ENCODE results near the gene RCN2.

RCN2 gene

GRCh38 chr15:76974456-76975036 is 43.0 kb downstream of the RCN2 start:
- Mint-ChIP-seq H3K9me3 (peaks cover 6% of the 10 kb centered on the region), H3K27me3 (ENCODE audit: low read depth) (no peaks in the 10 kb centered on the region), H3K4me3 (no peak overlapping the region), H3K27ac (peak overlapping the region; percentile 26), H3K36me3 (ENCODE audit: low read depth) (no peaks in the 10 kb centered on the region), H3K4me1 (ENCODE audit: low read depth) (peaks cover 35% of the 10 kb centered on the region)

- Mint-ChIP-seq H3K27ac (peak overlapping the region; percentile 73), H3K27me3 (ENCODE audit: low read depth) (no peaks in the 10 kb centered on the region), H3K9me3 (peaks cover 11% of the 10 kb centered on the region), H3K36me3 (ENCODE audit: low read depth) (peaks cover 3% of the 10 kb centered on the region), H3K4me1 (ENCODE audit: low read depth) (peaks cover 35% of the 10 kb centered on the region), H3K4me3 (no peak overlapping the region)
These were observed 44.6 kb downstream of the RCN2 start for GRCh38 chr15:76976141-76976540.

GRCh38 chr15:76976572-76977270 is 45.2 kb downstream of the RCN2 start:
- Mint-ChIP-seq H3K27me3 (ENCODE audit: low read depth) (no peaks in the 10 kb centered on the region), H3K36me3 (ENCODE audit: low read depth) (peaks cover 3% of the 10 kb centered on the region), H3K27ac (peak overlapping the region; percentile 73), H3K9me3 (peaks cover 11% of the 10 kb centered on the region), H3K4me1 (ENCODE audit: low read depth) (peaks cover 35% of the 10 kb centered on the region), H3K4me3 (peak overlapping the region; percentile 8)

DNA sequence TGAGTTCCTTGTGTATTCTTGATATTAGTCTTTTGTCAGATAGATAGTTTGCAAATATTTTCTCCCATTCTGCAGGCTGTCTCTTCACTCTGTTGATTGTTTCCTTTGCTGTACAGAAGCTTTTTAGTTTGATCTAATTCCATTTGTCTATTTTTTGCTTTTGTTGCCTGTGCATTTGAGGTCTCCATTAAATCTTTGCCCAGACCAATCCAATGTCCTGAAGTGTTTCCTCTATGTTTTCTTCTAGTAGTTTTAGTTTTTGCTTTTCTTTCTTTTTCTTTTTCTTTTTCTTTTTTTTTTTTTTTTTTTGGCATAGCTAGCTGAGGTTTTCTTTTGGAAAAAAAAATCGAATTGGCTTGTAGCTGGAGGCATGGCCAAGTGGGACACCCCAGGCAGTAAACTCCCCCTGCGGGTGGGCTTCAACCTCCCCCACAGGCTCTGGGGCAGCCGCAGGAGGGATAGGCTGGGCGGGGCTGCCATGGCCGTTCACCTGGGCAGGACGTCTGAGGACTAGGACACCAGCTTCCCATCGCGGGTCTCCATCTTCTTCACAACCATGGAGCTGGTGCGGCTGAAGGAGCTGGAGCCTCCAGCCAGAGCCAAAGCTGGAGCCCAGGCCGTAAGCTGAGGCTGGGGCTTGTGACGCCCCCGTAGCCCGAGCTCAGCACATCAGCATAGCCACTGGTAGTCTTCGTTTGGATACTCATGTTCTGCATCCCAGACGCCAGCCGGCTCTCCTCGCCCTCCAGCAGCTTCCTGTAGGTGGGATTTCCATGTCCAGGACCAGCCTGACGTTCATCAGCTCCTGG is 47.2 kb downstream of the RCN2 start:
- H3K36me3 Mint-ChIP-seq (ENCODE audit: low read depth): peaks cover 3% of the 10 kb centered on the region
- peaks cover 47% of the 10 kb centered on the region for H3K4me1 Mint-ChIP-seq (ENCODE audit: low read depth)
- no peaks in the 10 kb centered on the region for H3K27me3 Mint-ChIP-seq (ENCODE audit: low read depth)
- H3K9me3 Mint-ChIP-seq: peaks cover 11% of the 10 kb centered on the region
- no peak overlapping the region for H3K27ac Mint-ChIP-seq
- H3K4me3 Mint-ChIP-seq: no peak overlapping the region

- Mint-ChIP-seq H3K9me3 (peaks cover 11% of the 10 kb centered on the region), H3K27me3 (ENCODE audit: low read depth) (no peaks in the 10 kb centered on the region), H3K4me1 (ENCODE audit: low read depth) (peaks cover 48% of the 10 kb centered on the region)
These were observed 47.9 kb downstream of the RCN2 start for GRCh38 chr15:76979331-76979925.

GRCh38 chr15:76979996-76980520 is 48.5 kb downstream of the RCN2 start:
- no peak overlapping the region for H3K27ac Mint-ChIP-seq
- H3K9me3 Mint-ChIP-seq: peaks cover 11% of the 10 kb centered on the region
- no peaks in the 10 kb centered on the region for H3K27me3 Mint-ChIP-seq (ENCODE audit: low read depth)
- H3K36me3 Mint-ChIP-seq (ENCODE audit: low read depth): peaks cover 3% of the 10 kb centered on the region
- peaks cover 44% of the 10 kb centered on the region for H3K4me1 Mint-ChIP-seq (ENCODE audit: low read depth)
- no peak overlapping the region for H3K4me3 Mint-ChIP-seq

More at GRCh38 chr15:76979331-76979925, 47.9 kb downstream of the RCN2 start:
- peaks cover 3% of the 10 kb centered on the region for H3K36me3 Mint-ChIP-seq (ENCODE audit: low read depth)
- H3K4me3 Mint-ChIP-seq: no peak overlapping the region
- no peak overlapping the region for H3K27ac Mint-ChIP-seq

DNA sequence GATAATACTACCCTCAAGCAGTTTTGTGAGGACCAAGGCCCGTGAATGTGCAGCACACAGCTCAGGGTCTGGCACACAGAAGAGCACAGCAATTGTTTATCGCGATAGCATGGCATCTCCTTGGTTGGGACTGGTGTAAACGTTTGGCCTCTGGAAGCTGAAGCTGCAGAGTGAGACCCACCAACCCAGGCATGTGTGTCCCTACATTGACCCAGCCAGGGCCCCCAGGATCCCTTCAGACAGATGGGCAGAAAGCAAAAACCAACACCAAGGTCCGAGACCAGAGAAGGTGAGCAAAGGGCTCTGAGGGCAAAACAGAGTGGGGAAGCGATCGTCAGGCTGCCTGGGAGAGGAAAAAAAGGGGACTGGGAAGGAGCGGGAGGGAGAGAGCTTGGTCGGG is 50.8 kb downstream of the RCN2 start:
- no peaks in the 10 kb centered on the region for H3K27me3 Mint-ChIP-seq (ENCODE audit: low read depth)
- no peak overlapping the region for H3K4me3 Mint-ChIP-seq
- H3K27ac Mint-ChIP-seq: no peak overlapping the region
- peaks cover 11% of the 10 kb centered on the region for H3K9me3 Mint-ChIP-seq
- peaks cover 39% of the 10 kb centered on the region for H3K4me1 Mint-ChIP-seq (ENCODE audit: low read depth)
- peaks cover 3% of the 10 kb centered on the region for H3K36me3 Mint-ChIP-seq (ENCODE audit: low read depth)

- Mint-ChIP-seq H3K4me1 (ENCODE audit: low read depth) (peaks cover 40% of the 10 kb centered on the region), H3K27ac (no peak overlapping the region), H3K9me3 (peaks cover 11% of the 10 kb centered on the region), H3K36me3 (ENCODE audit: low read depth) (peaks cover 3% of the 10 kb centered on the region), H3K27me3 (ENCODE audit: low read depth) (no peaks in the 10 kb centered on the region), H3K4me3 (no peak overlapping the region)
These were observed 51.2 kb downstream of the RCN2 start for GRCh38 chr15:76982756-76983155.

GRCh38 chr15:76983590-76984375 is 52.2 kb downstream of the RCN2 start:
- peaks cover 5% of the 10 kb centered on the region for H3K9me3 Mint-ChIP-seq
- H3K36me3 Mint-ChIP-seq (ENCODE audit: low read depth): peaks cover 3% of the 10 kb centered on the region
- peaks cover 43% of the 10 kb centered on the region for H3K4me1 Mint-ChIP-seq (ENCODE audit: low read depth)
- H3K4me3 Mint-ChIP-seq: no peak overlapping the region
- H3K27ac Mint-ChIP-seq: no peak overlapping the region
- H3K27me3 Mint-ChIP-seq (ENCODE audit: low read depth): no peaks in the 10 kb centered on the region

DNA sequence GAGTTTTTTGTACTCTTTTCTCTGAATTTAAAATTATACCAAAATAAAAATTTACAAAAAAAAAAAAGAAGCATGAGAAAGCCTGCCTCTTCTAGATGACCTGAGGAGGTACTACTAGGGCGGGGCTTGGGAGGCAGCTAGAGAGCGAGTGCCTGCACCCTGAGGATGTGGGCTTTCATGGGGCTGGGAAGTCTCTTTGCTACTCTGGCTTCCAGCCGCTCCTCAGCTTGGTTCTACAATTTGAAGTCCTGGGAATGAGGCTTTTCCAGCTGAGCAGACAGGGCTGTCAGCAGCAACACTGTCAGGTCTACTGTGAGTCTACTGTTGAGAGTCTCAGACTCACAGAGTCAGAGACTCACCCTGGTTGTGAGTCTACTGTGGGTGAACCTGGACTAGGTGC is 55.2 kb downstream of the RCN2 start:
- peaks cover 66% of the 10 kb centered on the region for H3K4me1 Mint-ChIP-seq (ENCODE audit: low read depth)
- no peaks in the 10 kb centered on the region for H3K36me3 Mint-ChIP-seq (ENCODE audit: low read depth)
- no peaks in the 10 kb centered on the region for H3K27me3 Mint-ChIP-seq (ENCODE audit: low read depth)
- no peak overlapping the region for H3K4me3 Mint-ChIP-seq
- H3K9me3 Mint-ChIP-seq: no peaks in the 10 kb centered on the region
- peak overlapping the region; percentile 100 for H3K27ac Mint-ChIP-seq

DNA sequence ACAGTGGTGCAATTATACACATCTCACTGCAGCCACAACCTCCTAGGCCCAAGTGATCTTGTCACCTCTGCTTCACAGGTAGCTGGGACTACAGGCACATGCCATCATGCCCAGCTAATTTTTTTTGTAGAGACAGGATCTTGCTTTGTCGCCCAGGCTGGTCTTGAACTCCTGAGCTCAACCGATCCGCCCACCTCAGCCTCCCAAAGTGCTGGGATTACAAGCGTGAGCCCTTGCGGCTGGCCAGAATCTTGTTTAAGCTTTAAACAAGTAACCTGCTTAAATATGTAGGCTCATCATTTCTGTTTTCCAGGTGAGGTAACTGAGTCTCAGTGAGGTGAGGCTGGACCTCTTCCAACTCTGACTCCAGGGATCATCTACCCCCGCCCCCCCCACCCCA is 55.7 kb downstream of the RCN2 start:
- H3K4me3 Mint-ChIP-seq: no peak overlapping the region
- peak overlapping the region; percentile 100 for H3K27ac Mint-ChIP-seq
- H3K36me3 Mint-ChIP-seq (ENCODE audit: low read depth): no peaks in the 10 kb centered on the region
- no peaks in the 10 kb centered on the region for H3K27me3 Mint-ChIP-seq (ENCODE audit: low read depth)
- H3K9me3 Mint-ChIP-seq: no peaks in the 10 kb centered on the region
- peaks cover 64% of the 10 kb centered on the region for H3K4me1 Mint-ChIP-seq (ENCODE audit: low read depth)

DNA sequence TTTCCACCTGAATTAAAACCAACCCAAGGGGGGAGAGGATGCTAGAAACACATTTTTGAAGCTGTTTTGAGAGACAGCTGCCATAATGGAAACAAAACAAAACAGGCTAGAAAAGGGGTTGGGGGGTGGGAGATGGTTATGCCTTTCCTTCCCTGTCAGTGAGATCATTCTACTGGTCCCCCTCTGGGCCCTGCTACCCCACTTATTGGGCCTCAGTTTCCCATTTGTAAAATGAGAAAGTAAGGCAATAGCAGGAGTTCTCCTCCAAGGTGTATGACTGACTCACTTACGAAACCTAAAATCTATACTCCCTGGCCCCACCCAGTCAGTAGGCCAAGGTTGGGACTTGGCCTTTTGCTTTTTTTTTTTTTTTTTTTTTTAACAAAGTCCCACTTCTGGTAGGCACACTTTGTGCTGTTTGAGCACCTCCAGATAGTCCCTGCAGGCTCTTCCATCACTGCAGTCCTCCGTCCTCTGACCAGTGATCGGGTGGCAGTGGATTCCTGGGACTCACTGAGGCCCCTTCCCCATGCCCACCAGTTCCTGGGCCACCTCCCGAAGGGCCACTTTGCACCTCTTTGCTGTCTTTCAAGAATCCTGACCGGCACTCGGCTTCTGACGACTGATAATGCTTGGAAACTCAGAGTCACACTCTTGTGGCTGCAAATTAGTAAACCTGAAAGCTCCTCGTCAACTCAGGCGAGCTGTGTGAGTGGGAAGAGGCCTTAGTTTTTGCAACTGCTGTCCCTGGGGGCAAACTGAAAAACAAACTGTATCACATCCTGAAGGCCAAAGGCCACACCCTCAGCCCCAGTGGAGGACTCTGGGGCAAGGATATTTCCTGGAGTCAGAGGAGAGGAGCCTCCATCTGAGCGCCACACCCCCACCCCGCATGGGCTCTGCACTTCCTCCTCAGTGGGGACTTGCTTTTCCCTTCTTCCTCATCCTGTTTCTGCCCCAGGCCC is 56.6 kb downstream of the RCN2 start:
- Mint-ChIP-seq H3K4me1 (ENCODE audit: low read depth) (peaks cover 66% of the 10 kb centered on the region), H3K27me3 (ENCODE audit: low read depth) (no peaks in the 10 kb centered on the region), H3K4me3 (peak overlapping the region; percentile 79), H3K36me3 (ENCODE audit: low read depth) (no peaks in the 10 kb centered on the region), H3K9me3 (no peaks in the 10 kb centered on the region), H3K27ac (peak overlapping the region; percentile 100)
